ENCODE measurements around the gene MAP6.

DNA sequence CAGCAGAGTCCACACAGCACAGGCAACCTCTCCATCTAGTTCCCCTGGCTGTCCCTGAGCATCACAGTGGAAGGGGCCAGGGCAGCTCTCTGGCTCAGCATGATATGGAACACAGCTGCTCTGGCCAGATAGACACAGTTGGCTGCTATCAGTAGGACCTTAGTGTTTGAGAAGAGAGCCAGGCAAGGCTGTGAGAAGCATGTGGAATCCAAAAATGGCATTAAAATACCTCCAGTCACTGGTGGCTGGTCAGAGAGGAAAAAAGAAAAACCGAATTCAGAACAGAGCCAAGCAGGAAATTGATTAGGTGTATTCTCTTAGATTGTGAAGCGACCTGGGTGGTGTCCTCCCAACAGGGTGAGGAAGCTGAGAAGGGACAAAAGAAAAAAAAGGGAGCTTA is 78.9 kb downstream of the MAP6 start:
- TF ChIP-seq, protein P1, sequence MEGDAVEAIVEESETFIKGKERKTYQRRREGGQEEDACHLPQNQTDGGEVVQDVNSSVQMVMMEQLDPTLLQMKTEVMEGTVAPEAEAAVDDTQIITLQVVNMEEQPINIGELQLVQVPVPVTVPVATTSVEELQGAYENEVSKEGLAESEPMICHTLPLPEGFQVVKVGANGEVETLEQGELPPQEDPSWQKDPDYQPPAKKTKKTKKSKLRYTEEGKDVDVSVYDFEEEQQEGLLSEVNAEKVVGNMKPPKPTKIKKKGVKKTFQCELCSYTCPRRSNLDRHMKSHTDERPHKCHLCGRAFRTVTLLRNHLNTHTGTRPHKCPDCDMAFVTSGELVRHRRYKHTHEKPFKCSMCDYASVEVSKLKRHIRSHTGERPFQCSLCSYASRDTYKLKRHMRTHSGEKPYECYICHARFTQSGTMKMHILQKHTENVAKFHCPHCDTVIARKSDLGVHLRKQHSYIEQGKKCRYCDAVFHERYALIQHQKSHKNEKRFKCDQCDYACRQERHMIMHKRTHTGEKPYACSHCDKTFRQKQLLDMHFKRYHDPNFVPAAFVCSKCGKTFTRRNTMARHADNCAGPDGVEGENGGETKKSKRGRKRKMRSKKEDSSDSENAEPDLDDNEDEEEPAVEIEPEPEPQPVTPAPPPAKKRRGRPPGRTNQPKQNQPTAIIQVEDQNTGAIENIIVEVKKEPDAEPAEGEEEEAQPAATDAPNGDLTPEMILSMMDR (IDR thresholded peaks at IDR 0.05; ENCODE audit: low read length): no peak
- no peak for TF ChIP-seq EZH2 (optimal IDR thresholded peaks at IDR 0.05; ENCODE audit: low read depth, low read length)

Measured in MM.1S (cell line).